ENCODE measurements around the gene RILP. TPM values are rescaled to one million over a fixed set of nuclear protein-coding genes. Genes with fewer than 3 reads are reported as not detected.

RILP gene
- total and polyA plus RNA-seq, 12 donors = 47.5 to 152 (median 63.2) TPM

DNA sequence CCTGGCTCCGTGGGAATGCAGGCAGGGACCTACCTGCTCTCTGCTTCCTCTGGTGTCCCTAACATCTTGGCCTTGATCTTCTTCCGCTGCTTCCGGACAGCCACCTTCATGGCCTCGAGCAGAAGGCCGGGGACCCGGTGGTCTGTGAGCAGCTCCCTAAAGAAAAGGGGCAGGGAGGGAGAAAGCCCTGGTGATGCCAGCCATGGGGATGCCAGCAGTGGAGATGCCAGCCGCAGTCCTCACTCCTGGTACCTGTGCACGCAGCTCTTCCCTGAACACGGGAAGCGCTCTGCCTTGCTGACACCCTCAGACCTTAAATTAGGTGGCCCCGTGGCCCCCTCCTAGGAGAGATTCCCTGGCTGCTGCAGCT is 1.9 kb downstream of the RILP start:
- peak overlapping the region; percentile 89 to 100 (median 94) for H3K27ac ChIP-seq
- intact Hi-C loops (cut with DNase I) = loop anchor here in 6 of 10 donors (2.0 to 10.0 kb wide), 7 partner anchors 19 to 393 kb away; partner anchors contain the start of gene SLC43A2 (in 1 of the 6)

GRCh38 chr17:1646199-1646875 is 3.3 kb downstream of the RILP start:
- Histone ChIP-seq H3K4me1 (peaks cover 41 to 68% (median 61%) of the 10 kb centered on the region in 9 donors), H3K4me3 (peak overlapping the region in 8 of 10 donors; percentile 45 to 68 (median 59)), H3K9me3 (no peaks in the 10 kb centered on the region), H3K27ac (peak overlapping the region; percentile 61 to 95 (median 89)), H3K36me3 (peaks cover 0 to 31% (median 9%) of the 10 kb centered on the region in 9 donors), H3K27me3 (no peaks in the 10 kb centered on the region)
- ATAC-seq (no peak), DNase-seq (no peak)
- intact Hi-C loops (cut with DNase I) = loop anchor here in 6 of 10 donors (5.0 to 10.0 kb wide), 4 partner anchors 69 to 392 kb away; no protein-coding TSS in a partner anchor
- 82 to 89% methylated on average over 13 of the region's 13 CpGs for WGBS, 2 donors
- TF ChIP-seq CTCF (IDR thresholded peaks at IDR 0.05) = no peak

More for the DNA sequence above, 1.9 kb downstream of the RILP start:
- no peak for TF ChIP-seq CTCF (IDR thresholded peaks at IDR 0.05)
- ATAC-seq = no peak
- H3K36me3 ChIP-seq = peaks cover 0 to 41% (median 23%) of the 10 kb centered on the region in 9 donors
- no peaks in the 10 kb centered on the region for H3K9me3 ChIP-seq
- WGBS, 2 donors = 54 to 55% methylated on average over 11 of the region's 11 CpGs
- peak overlapping the region in 9 of 10 donors; percentile 60 to 91 (median 69) for H3K4me3 ChIP-seq
- peaks cover 41 to 68% (median 61%) of the 10 kb centered on the region in 9 donors for H3K4me1 ChIP-seq
- DNase-seq = no peak
- no peaks in the 10 kb centered on the region for H3K27me3 ChIP-seq

- intact Hi-C loops (cut with DNase I) = loop anchor here in 6 of 10 donors (5.0 to 10.0 kb wide), 4 partner anchors 68 to 391 kb away; no protein-coding TSS in a partner anchor
- H3K4me3 ChIP-seq = peak within 1 kb of the TSS; percentile 33 to 68 (median 56)
- ATAC-seq (peak in 4 of 8 donors; percentile 13 to 46 (median 36)), DNase-seq (peak; percentile 76 to 89)
- TF ChIP-seq CTCF (IDR thresholded peaks at IDR 0.05) = no peak
- H3K27ac ChIP-seq = peak within 1 kb of the TSS; percentile 76 to 95 (median 89)
- H3K36me3 ChIP-seq = peaks cover 0 to 28% (median under 1%) of the 10 kb centered on the region in 9 donors
- WGBS, 2 donors = 54 to 64% methylated on average over 23 to 25 of the region's 25 CpGs
- H3K9me3 ChIP-seq = no peaks in the 10 kb centered on the region
- no peaks in the 10 kb centered on the region for H3K27me3 ChIP-seq
- H3K4me1 ChIP-seq = peaks cover 41 to 71% (median 55%) of the 10 kb centered on the region in 9 donors
Measured at GRCh38 chr17:1645207-1646171, 4.2 kb downstream of the RILP start, which contains the start of gene SCARF1. Gene SCARF1, minus strand, starts transcription at chr17:1645732. Its CDS starts 35 bp downstream, at chr17:1645697.
